DND-41 (cell line): Measurements from ENCODE around the gene MAP3K7CL.

Experiments used
- CTCF ChIP-seq: IDR thresholded peaks from 2 replicates; pipeline ENCODE4 v1.5.1; 2012; ENCODE audit warnings: borderline replicate concordance, low read length, moderate library complexity, mild to moderate bottlenecking; ENCODE audit not compliant: poor library complexity, severe bottlenecking; ENCODE audit errors: extremely low read depth
- EZH2 ChIP-seq: IDR thresholded peaks from 3 replicates; pipeline ENCODE4 v1.6.1; 2012; ENCODE audit warnings: borderline replicate concordance, low read depth, mild to moderate bottlenecking, moderate library complexity, low read length, inconsistent platforms; ENCODE audit not compliant: severe bottlenecking

- TF ChIP-seq EZH2: no peak
- TF ChIP-seq CTCF: no peak
These were observed 46.1 kb upstream of the MAP3K7CL start for GRCh38 chr21:29084372-29084771.
